MCF 10A (cell line): Measurements from ENCODE around the gene ASIC3. TPM values are rescaled to one million over a fixed set of nuclear protein-coding genes. Genes with fewer than 3 reads are reported as not detected.

Experiments used
- BruUV-seq: library from RNA; stranded (reverse); fragments of 400-500 nt; replicated peaks from 2 replicates; lab custom pipeline; 2021; lab: Mats Ljungman, UMichigan
- CTCF ChIA-PET: fragments of 300-600 bp; sonication (Branson Sonifier 250); formaldehyde crosslinking; extraction: SDS; loops from one replicate; lab custom pipeline; 2021; ENCODE audit warnings: antibody characterized with exemption, inconsistent platforms; lab: Yijun Ruan, JAX
- POLR2A ChIA-PET: fragments of 300-600, 350-650 bp; sonication (Branson Sonifier 250); formaldehyde crosslinking; extraction: SDS; loops from one replicate; lab custom pipeline; 2020; ENCODE audit warnings: antibody characterized with exemption, inconsistent platforms; lab: Yijun Ruan, JAX
- DNase-seq: peaks from one replicate; pipeline ENCODE4 v3.0.0-alpha.2; 2018; ENCODE audit not compliant: unreplicated experiment
- H3K27ac Mint-ChIP-seq: one replicate; pipeline ENCODE4 v1.8.0; 2022; ENCODE audit warnings: mild to moderate bottlenecking, low read depth, mixed read lengths; ENCODE audit not compliant: unreplicated experiment
- H3K27me3 Mint-ChIP-seq: one replicate; pipeline ENCODE4 v1.8.0; 2022; ENCODE audit warnings: mixed read lengths; ENCODE audit not compliant: insufficient read depth, unreplicated experiment
- H3K36me3 Mint-ChIP-seq: one replicate; pipeline ENCODE4 v1.8.0; 2022; ENCODE audit warnings: mild to moderate bottlenecking, moderate library complexity, mixed read lengths; ENCODE audit not compliant: insufficient read depth, unreplicated experiment
- H3K4me1 Mint-ChIP-seq: one replicate; pipeline ENCODE4 v1.8.0; 2022; ENCODE audit warnings: mixed read lengths; ENCODE audit not compliant: insufficient read depth, unreplicated experiment
- H3K4me3 Mint-ChIP-seq: one replicate; pipeline ENCODE4 v1.8.0; 2022; ENCODE audit warnings: mild to moderate bottlenecking, moderate library complexity, mixed read lengths; ENCODE audit not compliant: unreplicated experiment
- H3K9me3 Mint-ChIP-seq: one replicate; pipeline ENCODE4 v1.8.0; 2022; ENCODE audit warnings: mixed read lengths; ENCODE audit not compliant: unreplicated experiment
- CTCF ChIP-seq: fragments of 200-600 bp; IDR thresholded peaks from one replicate; pipeline ENCODE4 v1.8.0; 2022; ENCODE audit warnings: antibody characterized with exemption, mild to moderate bottlenecking; ENCODE audit not compliant: unreplicated experiment
- intact Hi-C: fragments of 100-400 bp; cut with micrococcal nuclease; formaldehyde crosslinking; loops from 2 replicates; pipeline ENCODE4 v1.14.1; 2022
- total RNA-seq: library from RNA; stranded (reverse); gene quantifications from 2 replicates; pipeline ENCODE4 v1.2.3, GENCODE V29; 2022

The ASIC3 gene
- total RNA-seq, 1 experiment from 2014 or later = 3.9 TPM

GRCh38 chr7:151064993-151065392 lies 16.7 kb downstream of the ASIC3 start:
- TF ChIP-seq CTCF = no peak

GRCh38 chr7:151065516-151065915 lies 17.2 kb downstream of the ASIC3 start:
- Mint-ChIP-seq H3K9me3 (no peaks in the 10 kb centered on the region), H3K4me3 (no peak overlapping the region), H3K36me3 (peaks cover 70% of the 10 kb centered on the region), H3K27me3 (no peaks in the 10 kb centered on the region), H3K4me1 (peaks cover 19% of the 10 kb centered on the region), H3K27ac (no peak overlapping the region)
- TF ChIP-seq CTCF = no peak
- CTCF ChIA-PET = interaction anchor here (0.7 to 0.9 kb wide), 2 partner anchors 22 to 45 kb away, joined by 4 read pairs; no protein-coding TSS in a partner anchor
- no TSS peak for BruUV-seq
- intact Hi-C loops = no loop called here
- POLR2A ChIA-PET = no interaction called here
- no peak for DNase-seq

More at GRCh38 chr7:151064993-151065392, 16.7 kb downstream of the ASIC3 start:
- no peaks in the 10 kb centered on the region for H3K27me3 Mint-ChIP-seq
- H3K4me3 Mint-ChIP-seq = no peak overlapping the region
- H3K9me3 Mint-ChIP-seq = no peaks in the 10 kb centered on the region
- no TSS peak for BruUV-seq
- H3K36me3 Mint-ChIP-seq = peaks cover 69% of the 10 kb centered on the region
- peaks cover 19% of the 10 kb centered on the region for H3K4me1 Mint-ChIP-seq
- no peak for DNase-seq
- H3K27ac Mint-ChIP-seq = no peak overlapping the region
- POLR2A ChIA-PET = no interaction called here
- CTCF ChIA-PET = interaction anchor here (0.6 to 0.9 kb wide), 2 partner anchors 27 to 46 kb away, joined by 3 to 4 read pairs; no protein-coding TSS in a partner anchor
- intact Hi-C loops = no loop called here

GRCh38 chr7:151066273-151066974 lies 18.1 kb downstream of the ASIC3 start:
- Mint-ChIP-seq H3K36me3 (peaks cover 71% of the 10 kb centered on the region), H3K4me1 (peaks cover 11% of the 10 kb centered on the region), H3K27ac (no peak overlapping the region), H3K4me3 (no peak overlapping the region), H3K27me3 (no peaks in the 10 kb centered on the region), H3K9me3 (no peaks in the 10 kb centered on the region)
- intact Hi-C loops = no loop called here
- ChIA-PET POLR2A (no interaction called here), CTCF (interaction anchor here (0.5 to 1.1 kb wide), 4 partner anchors 9 to 1893 kb away, joined by 4 read pairs; partner anchors contain the start of gene CDK5)
- TF ChIP-seq CTCF = no peak
- DNase-seq = no peak
- no TSS peak for BruUV-seq

- POLR2A ChIA-PET = interaction anchor here (0.7 to 1.2 kb wide), 3 partner anchors 10 to 26 kb away, joined by 3 read pairs; partner anchors contain the start of gene CDK5
- intact Hi-C loops = no loop called here
- Mint-ChIP-seq H3K9me3 (no peaks in the 10 kb centered on the region), H3K27ac (no peak overlapping the region), H3K4me3 (no peak overlapping the region), H3K27me3 (no peaks in the 10 kb centered on the region), H3K36me3 (peaks cover 77% of the 10 kb centered on the region), H3K4me1 (peaks cover 4% of the 10 kb centered on the region)
- no TSS peak for BruUV-seq
- no peak for TF ChIP-seq CTCF
- no peak for DNase-seq
- CTCF ChIA-PET = interaction anchor here (0.9 to 1.5 kb wide), 4 partner anchors 23 to 44 kb away, joined by 3 to 12 read pairs (median 3); partner anchors contain the start of gene ABCB8
These were observed 19.9 kb downstream of the ASIC3 start for GRCh38 chr7:151068069-151068773.
